GM12875 (cell line): ENCODE data around the gene ABCG2.

ENCODE experiments used
- H3K4me3 ChIP-seq: one replicate; pipeline ENCODE4 v1.5.1; 2011; ENCODE audit warnings: low read depth, low read length, control low read depth
- CTCF ChIP-seq: IDR thresholded peaks from 2 replicates; pipeline ENCODE4 v1.5.1; 2011; ENCODE audit warnings: low read depth, mild to moderate bottlenecking, control low read depth, inconsistent platforms, low read length, moderate library complexity, borderline replicate concordance; ENCODE audit not compliant: insufficient read depth

The ABCG2 gene

GRCh38 chr4:88070031-88070430 is 88.4 kb downstream of the ABCG2 start:
- no peak overlapping the region for H3K4me3 ChIP-seq
- no peak for TF ChIP-seq CTCF

GRCh38 chr4:88064410-88064809 is 94.0 kb downstream of the ABCG2 start:
- no peak overlapping the region for H3K4me3 ChIP-seq
- TF ChIP-seq CTCF, result no peak

- TF ChIP-seq CTCF, result no peak
- H3K4me3 ChIP-seq, result no peak overlapping the region
Observed at GRCh38 chr4:88063634-88064296, 94.7 kb downstream of the ABCG2 start.

GRCh38 chr4:88062843-88063242 is 95.6 kb downstream of the ABCG2 start:
- TF ChIP-seq CTCF, result no peak
- no peak overlapping the region for H3K4me3 ChIP-seq

- TF ChIP-seq CTCF, result no peak
- no peak overlapping the region for H3K4me3 ChIP-seq
Observed at GRCh38 chr4:88062311-88062710, 96.1 kb downstream of the ABCG2 start.

- no peak overlapping the region for H3K4me3 ChIP-seq
- no peak for TF ChIP-seq CTCF
Observed at GRCh38 chr4:88060431-88060830, 98.0 kb downstream of the ABCG2 start.

- TF ChIP-seq CTCF, result no peak
- no peak overlapping the region for H3K4me3 ChIP-seq
Observed at GRCh38 chr4:88059766-88060165, 98.7 kb downstream of the ABCG2 start.
